Omental fat pad (tissue), 4 donors: ENCODE results near the gene ONECUT1. TPM values are rescaled to one million over a fixed set of nuclear protein-coding genes. Genes with fewer than 3 reads are reported as not detected.

ENCODE experiments used
- ATAC-seq: fragments of 150-250 bp; one replicate; pipeline ENCODE4 v1.9.1; 2016; ENCODE audit warnings: mild to moderate bottlenecking, moderate library complexity; ENCODE audit not compliant: low FRiP score
- DNase-seq: peaks from one replicate; pipeline ENCODE4 v3.0.0-alpha.2; 2019; ENCODE audit warnings: low spot score
- total RNA-seq, 4 donors: library from RNA; depleted of rRNA; stranded (reverse); fragments of >200 nt; gene quantifications; one replicate each; pipeline ENCODE4 v1.1.0, GENCODE V29; 2016
- TF ChIP-seq, protein P1 (sequence below), 3 donors: fragments of 450-650 bp; IDR thresholded peaks; one replicate each; pipeline ENCODE4 v1.5.1; 2016 to 2017; ENCODE audit warnings: antibody characterized with exemption in 3 of 3, mild to moderate bottlenecking in 3 of 3, moderate library complexity in 2 of 3

The ONECUT1 gene
- total RNA-seq, 4 donors from 2014 or later: 0.38 TPM; not detected in 3

- ATAC-seq: no peak
- no peak for DNase-seq
- TF ChIP-seq, protein P1, sequence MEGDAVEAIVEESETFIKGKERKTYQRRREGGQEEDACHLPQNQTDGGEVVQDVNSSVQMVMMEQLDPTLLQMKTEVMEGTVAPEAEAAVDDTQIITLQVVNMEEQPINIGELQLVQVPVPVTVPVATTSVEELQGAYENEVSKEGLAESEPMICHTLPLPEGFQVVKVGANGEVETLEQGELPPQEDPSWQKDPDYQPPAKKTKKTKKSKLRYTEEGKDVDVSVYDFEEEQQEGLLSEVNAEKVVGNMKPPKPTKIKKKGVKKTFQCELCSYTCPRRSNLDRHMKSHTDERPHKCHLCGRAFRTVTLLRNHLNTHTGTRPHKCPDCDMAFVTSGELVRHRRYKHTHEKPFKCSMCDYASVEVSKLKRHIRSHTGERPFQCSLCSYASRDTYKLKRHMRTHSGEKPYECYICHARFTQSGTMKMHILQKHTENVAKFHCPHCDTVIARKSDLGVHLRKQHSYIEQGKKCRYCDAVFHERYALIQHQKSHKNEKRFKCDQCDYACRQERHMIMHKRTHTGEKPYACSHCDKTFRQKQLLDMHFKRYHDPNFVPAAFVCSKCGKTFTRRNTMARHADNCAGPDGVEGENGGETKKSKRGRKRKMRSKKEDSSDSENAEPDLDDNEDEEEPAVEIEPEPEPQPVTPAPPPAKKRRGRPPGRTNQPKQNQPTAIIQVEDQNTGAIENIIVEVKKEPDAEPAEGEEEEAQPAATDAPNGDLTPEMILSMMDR (IDR thresholded peaks at IDR 0.05): no peak
Measured at GRCh38 chr15:52796228-52796521, 6.0 kb upstream of the ONECUT1 start.

DNA sequence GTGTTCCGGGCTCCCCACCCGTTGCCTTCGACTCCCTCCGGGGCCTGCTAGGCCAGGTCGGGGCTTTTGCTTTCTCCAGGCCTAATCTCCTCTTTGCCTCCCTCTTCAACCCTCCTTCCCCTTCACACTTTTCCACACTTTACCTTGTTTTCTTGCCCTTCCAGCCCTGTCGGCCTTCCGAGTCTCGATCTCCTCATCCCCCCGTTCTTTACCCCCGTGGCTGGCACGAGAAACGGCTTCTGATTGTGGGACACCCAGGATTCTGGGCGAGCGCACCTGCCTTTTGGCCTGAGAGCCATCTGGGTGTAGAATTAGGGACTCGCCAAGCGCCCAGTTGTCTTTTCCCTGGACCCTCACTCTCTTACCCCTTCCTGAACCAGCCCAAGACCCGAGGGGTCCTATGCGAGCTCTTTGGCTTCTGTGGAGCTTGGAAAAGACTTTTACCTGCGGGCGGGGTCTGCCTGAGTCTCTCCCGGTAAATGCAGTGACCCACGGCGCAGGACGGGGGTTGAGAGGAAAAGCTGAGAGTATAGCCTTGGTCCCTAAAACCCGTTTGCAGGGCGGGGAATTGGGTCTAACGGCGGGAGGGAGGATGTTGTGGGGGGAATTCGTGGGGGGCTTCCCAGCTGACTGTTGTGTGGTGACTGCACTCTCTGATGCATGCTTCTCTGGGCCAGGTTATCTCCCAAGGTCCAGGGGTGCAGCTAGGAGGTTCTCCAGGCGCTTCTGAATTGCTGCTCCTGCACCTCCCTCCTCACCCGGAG, 5.5 kb upstream of the ONECUT1 start:
- no peak for ATAC-seq

DNA sequence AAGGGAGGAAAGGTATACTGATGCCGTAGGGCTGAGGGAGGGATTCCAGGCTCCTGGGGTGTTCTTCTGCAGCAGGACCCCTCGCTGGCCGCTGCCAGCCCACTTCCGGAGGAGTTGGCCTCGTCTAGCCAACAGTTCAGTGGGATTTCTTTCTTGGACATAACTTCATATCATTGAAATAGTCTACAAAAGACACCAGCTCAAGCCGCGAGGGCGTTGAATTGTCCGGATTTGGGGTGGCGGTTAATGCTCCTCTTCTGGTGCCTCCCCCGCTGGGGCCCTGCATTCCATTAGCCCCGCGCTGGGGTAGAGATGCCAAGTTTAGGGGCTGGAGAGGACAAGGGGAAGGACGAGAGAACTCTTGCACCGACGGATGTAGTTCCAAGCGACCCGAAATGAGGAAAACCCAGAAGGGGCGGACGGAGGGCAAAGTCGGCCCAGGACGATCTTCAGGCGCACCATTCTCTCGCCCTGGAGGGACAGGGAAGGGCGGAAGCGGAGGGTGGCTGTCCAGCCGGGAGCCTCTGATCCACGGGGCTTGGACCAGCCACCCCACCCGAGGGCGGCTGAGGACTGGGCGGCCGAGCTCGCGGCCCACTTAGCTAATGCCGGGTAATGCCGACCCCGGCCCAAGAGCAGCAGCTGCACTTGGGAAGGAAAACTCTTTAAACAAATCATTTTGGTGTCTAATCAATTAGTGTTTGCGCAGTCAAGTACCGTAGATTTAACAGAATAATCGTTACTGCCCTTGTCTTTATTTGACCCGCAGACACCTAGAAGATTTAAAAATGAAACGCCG, 4.7 kb upstream of the ONECUT1 start:
- TF ChIP-seq, protein P1 (IDR thresholded peaks at IDR 0.05): no peak
- ATAC-seq (no peak), DNase-seq (no peak)

More for the DNA sequence above, 5.5 kb upstream of the ONECUT1 start:
- TF ChIP-seq, protein P1 (IDR thresholded peaks at IDR 0.05): no peak
- no peak for DNase-seq

DNA sequence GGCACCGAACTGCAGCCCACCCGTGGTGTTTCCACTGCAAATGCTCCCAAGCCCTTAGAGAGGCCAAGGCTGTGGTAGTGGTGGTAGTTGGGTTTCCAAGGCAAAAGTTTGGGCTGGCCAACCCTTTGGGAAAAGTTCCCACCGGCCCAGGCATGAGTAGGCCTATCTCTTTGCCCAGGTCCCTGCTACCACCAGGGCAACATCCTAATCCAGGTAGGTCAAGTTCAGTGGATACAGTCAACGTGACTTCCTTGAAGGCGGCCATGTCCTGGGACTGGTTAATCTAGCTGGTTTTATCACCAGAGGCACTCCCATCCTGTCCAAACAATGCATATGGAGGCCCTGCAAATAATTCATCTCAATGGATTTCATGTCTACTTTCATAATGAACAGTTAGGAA, 1.6 kb upstream of the ONECUT1 start:
- ATAC-seq: no peak
- DNase-seq: no peak
- TF ChIP-seq, protein P1 (IDR thresholded peaks at IDR 0.05): no peak

DNA sequence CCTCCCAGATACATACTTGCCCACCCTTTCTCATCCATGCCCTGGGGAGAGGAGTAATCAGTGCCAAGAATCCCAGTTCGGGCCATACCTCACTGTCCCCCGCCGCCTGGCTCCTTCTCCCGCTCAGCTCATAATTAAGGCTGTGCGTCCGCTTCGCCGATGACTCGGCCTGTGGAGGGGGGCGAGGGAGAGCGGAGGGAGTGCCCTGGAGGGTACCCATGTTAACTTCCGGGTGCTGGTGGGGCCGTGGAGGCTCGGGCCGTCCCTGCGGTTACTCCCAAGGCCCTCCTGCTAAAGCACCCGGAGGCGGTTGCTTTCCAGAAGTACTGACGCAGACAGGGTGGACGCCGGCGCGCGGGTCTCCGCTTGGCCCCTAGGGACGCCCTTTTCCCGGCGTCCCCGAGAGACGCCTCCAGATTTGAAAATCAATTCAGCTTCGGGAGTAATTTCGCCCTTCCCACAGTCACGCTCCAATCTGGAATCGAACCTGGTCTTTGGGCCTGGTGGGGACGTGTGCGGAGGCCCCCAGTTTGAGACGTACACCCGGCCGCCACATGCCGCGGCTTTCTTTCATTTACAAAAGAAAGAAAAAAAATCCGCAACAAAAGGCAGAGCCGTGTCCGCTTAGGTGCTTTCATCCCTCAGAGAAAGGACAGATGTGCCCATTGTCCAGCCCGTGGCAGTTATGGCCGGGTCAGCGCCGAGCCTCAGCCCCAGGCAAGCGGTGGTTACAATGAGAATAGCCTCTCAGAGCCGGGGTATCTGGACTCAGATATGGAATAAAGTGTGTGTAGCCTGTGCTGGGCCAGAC, 1.0 kb upstream of the ONECUT1 start:
- TF ChIP-seq, protein P1 (IDR thresholded peaks at IDR 0.05): no peak
- ATAC-seq (peak; percentile 38), DNase-seq (no peak)

GRCh38 chr15:52789601-52790168, 451 bp downstream of the ONECUT1 start:
- DNase-seq (no peak), ATAC-seq (no peak)
- TF ChIP-seq, protein P1 (IDR thresholded peaks at IDR 0.05): no peak
